NCI-H1694 treated with DMSO at 0.1 percent for 48 hours (cell line): ENCODE measurements around the gene CDK15.

ENCODE experiments used
- DNase-seq: peaks from one replicate; lab custom pipeline; 2025; lab: John Stamatoyannopoulos, UW

Gene CDK15

DNA sequence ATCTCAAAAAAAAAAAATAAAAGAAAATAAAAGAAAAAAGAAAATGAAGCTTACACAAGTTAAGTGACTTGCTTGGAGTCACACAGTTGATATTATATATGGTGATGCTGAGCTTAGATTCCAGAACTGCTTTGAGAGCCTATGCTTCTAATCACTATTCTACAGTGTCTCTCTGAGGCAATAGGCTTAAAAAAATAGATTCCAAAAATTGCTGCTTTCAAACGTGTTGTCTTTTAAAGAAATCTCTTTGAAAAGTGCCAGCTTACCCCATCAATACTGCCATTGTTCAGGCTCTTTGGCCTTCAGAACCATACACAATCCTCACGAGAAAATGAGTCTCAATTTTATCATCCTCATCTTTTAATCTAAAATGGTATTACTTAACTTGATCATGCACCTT lies 102.6 kb downstream of the CDK15 start:
- DNase-seq: no peak

GRCh38 chr2:201909348-201909747 lies 103.0 kb downstream of the CDK15 start:
- DNase-seq: no peak

- DNase-seq: no peak
These were observed 103.6 kb downstream of the CDK15 start for GRCh38 chr2:201909961-201910361.

DNA sequence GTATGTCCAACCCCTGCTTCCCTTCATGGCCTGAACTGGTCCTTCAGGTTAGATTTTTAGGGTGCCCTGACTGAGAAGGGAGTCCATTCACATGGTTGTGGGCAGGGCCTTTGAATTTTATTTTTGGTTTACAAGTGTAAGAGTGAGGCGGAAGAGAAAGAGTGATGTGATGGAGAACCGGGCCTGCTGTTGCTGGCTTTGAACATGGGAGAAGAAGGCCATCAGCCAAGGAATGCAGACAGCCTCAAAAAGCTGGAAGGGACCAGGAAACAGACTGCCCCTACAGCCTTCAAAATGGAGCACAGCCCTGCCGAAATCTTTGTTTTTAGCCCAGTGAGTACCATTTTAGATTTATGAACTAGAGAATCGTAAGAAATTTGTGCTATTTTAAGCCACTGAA lies 105.0 kb downstream of the CDK15 start:
- no peak for DNase-seq

DNA sequence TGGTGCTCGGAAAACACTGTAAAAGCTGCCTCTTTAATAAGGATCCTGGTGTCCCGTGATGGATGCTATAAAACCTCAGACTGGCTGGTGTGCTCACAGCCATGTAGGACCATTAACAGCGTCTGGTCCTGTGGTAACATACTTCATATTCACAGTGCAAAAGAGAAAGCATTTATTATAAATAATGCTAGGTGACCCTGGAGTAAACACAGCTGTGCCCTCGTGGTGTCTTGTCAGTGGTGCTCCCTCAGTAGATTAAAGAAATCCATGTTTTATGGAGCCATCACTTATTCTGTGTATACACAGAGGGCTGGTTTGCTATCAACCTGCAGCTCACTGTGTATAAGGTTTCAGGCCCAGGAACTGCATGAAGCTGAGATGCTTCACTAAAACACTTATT lies 106.9 kb downstream of the CDK15 start:
- DNase-seq: no peak

GRCh38 chr2:201915446-201915845 lies 109.1 kb downstream of the CDK15 start:
- no peak for DNase-seq

- DNase-seq: no peak
These were observed 110.2 kb downstream of the CDK15 start for GRCh38 chr2:201916565-201916964.

DNA sequence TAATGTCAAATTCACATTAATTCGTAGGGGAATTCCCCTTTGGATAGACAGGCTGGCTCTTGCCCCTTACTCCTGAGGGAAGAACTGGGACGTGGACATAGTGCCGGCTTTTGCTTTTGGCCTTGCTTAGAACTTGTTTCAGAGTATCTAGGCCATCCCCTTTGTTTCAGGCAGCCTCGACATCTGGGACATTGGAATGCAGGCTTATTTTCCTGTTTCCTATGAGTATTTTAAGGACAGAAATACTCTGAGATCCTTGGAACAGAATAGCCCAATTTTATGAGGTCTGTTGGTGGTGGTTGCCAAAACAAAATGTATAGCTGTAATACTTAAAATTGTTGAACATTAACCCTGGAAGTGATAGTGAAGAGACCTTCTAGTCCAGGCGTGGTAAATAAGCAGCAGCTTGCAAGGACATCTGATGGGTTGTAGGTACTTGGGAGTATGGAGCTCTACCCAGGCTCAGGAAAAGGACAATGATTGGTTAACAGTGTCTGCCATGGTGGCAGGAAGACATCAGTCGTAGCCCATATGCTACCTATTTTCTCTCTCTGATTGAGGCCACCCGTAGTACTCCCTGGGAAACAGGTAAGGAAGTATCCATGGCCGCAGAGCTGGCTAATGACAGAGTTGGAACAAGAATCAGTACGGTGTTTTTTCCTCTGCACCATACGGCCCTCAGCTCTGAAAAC lies 112.4 kb downstream of the CDK15 start:
- no peak for DNase-seq

- no peak for DNase-seq
These were observed 112.9 kb downstream of the CDK15 start for GRCh38 chr2:201919308-201919634.

GRCh38 chr2:201923436-201924328 lies 117.3 kb downstream of the CDK15 start:
- no peak for DNase-seq

DNA sequence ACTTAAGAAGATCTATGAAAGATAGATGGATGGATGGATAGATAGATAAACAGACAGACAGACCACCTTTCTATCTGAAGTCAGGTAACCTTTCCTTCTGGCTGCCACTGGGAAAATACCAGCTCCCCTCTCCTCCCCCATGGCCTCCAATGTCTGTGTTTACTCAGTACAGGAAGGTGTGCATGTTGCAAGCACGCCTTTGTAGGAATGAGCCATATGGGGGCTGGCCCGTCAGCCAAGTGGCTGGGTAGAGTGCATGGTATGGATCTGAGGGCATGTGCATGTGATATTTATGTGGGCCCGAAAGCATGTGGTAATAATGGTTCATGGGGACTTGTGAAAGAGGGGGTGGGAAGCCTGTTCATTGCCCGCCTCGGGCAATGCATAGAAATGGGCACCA lies 118.1 kb downstream of the CDK15 start:
- DNase-seq: no peak

DNA sequence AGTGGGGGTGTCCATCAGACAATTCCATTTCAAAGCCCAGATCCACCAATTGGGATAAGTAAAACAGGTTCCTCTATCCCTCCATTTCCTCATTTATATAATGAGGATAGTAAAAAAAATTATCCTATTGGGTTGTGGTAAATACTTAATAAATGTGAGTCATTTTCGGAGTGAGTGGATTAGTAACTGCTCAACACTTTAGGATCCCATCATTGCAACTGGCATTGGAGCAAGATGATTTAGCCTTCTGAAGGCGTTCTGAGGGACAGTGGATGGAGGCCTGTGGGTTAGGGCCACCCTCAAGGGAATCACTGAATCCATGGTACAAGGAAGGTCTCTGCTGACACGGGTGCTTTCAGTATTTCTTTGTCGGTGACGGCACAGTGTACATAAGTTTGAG lies 118.7 kb downstream of the CDK15 start:
- no peak for DNase-seq

DNA sequence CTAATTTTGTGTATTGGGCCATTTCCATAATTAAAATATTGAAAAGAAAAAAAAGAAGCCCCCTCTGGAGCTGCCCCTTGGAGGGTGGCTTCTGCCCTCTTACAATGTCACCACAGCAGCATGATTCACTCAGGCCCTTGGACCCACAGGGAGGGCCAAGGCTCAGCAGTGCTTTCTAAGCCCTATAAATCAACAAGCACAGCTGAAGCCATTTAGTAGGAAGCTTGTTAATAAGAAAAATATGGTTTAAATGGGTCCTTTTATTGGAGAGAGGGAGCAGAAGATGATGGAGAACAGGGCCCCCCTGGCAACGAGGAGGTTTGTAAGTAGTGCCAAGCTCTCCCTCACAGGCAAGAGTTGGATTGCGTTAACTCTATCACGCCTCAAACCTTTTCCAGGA lies 119.7 kb downstream of the CDK15 start:
- DNase-seq: no peak

- DNase-seq: no peak
These were observed 122.0 kb downstream of the CDK15 start for GRCh38 chr2:201928363-201928762.

- DNase-seq: peak; percentile 20
These were observed 123.1 kb downstream of the CDK15 start for GRCh38 chr2:201929281-201930026.

- DNase-seq: no peak
These were observed 123.7 kb downstream of the CDK15 start for GRCh38 chr2:201930043-201930442.

DNA sequence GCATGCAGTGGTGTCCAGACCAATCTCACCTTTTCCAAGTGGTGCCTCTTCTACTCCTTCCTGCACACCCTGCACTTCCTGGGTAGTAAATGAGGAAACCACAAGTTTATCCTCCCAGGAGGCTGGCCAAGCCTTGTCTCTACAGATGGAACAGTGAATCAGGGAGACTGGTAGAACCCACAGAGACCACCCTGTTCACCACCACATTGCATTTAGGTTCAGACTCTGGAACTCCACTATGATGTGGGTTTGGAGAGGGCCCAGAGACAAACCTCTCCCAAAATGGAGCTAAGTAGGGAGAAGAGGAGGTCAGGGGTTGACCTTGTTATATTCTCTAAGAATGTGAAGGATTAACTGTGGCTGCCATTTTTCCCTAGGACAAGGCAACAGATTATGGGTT lies 124.5 kb downstream of the CDK15 start:
- no peak for DNase-seq

DNA sequence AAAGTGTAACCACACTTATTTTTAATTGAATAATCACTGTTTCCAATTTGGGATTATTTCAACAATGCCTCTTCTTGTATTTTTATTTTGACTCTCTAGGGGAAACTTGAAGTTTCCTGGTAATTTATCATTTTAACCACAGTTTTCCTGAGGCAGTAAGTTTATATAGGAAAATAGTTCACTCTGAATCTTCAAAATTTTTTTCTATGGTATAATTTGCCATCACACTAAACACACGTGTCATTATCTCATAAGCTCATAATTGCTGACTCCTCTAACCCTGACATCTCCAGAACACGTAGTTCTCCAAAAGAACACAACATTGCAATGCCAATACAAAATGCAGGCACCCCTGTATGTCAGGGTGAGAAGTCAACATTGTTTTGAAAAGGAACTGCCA lies 125.1 kb downstream of the CDK15 start:
- no peak for DNase-seq

DNA sequence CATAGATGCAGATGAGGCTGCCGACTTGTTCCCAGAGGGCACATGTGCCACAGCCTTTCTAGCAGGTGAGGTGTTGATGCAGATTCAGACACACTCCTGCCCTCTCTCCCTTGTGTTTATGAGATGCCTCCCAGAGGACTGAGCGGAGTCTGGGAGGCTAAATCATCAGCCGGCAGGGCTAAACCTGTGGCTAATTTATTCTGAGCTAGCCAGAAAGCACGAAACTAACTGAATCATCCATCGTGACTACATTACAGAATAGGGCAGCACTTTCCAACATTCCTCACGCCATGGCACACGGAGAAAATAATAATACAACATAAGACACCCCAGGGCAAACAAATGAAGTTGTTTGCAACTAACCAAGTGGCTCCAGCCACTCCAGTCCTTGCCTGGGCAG lies 125.6 kb downstream of the CDK15 start:
- DNase-seq: no peak

GRCh38 chr2:201932511-201932910 lies 126.2 kb downstream of the CDK15 start:
- DNase-seq: no peak

- no peak for DNase-seq
These were observed 127.5 kb downstream of the CDK15 start for GRCh38 chr2:201933792-201934237.

DNA sequence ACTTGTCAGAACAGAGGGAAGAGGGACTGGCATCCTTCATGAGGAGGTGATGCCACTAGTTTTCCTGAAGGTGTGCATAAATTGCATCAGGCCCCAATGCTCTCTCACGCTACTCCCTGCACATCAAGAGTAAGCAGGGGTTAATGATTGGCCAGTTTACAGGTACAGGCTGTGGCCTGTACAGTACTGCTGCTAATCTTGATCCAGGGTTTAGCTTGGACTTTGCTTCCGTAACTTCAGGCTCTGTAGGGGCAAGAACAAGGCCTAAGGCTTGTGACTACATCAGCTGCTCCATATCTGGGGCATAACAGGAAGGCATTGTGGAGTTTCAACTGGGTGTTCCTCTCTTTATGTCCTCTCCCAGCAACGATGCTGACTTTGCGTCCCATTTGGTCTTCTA lies 130.5 kb downstream of the CDK15 start:
- no peak for DNase-seq

- no peak for DNase-seq
These were observed 131.0 kb downstream of the CDK15 start for GRCh38 chr2:201937343-201937742.
